Endothelial cell of umbilical vein (primary cell): ENCODE data around the gene ARHGEF38. TPM values are rescaled to one million over a fixed set of nuclear protein-coding genes. Genes with fewer than 3 reads are reported as not detected.

Experiments used
- BruUV-seq: library from RNA; stranded (reverse); fragments of 400-500 nt; replicated peaks from 2 replicates; lab custom pipeline; 2021; lab: Mats Ljungman, UMichigan
- CTCF ChIA-PET: fragments of 300-600, 350-600 bp; sonication (Branson Sonifier 250); formaldehyde crosslinking; loops from one replicate; lab custom pipeline; 2021; ENCODE audit warnings: antibody characterized with exemption, inconsistent platforms; lab: Charles Lee
- POLR2A ChIA-PET: fragments of 300-600, 350-600 bp; sonication (Branson Sonifier 250); formaldehyde crosslinking; loops from one replicate; lab custom pipeline; 2021; ENCODE audit warnings: antibody characterized with exemption, inconsistent platforms; lab: Charles Lee
- DNase-seq: peaks from one replicate; pipeline ENCODE4 v3.0.0-alpha.2; 2011; ENCODE audit warnings: low read depth, low spot score
- FAIRE-seq: peaks from 2 replicates; lab custom pipeline; 2011; peaks lifted over from hg19 to GRCh38; lab: Jason Lieb, UNC
- H2AFZ ChIP-seq: 2 replicates; pipeline ENCODE4 v1.6.0; 2012; ENCODE audit warnings: low read depth, low read length, control low read depth, inconsistent platforms
- H3K27ac ChIP-seq: 2 replicates; pipeline ENCODE4 v1.5.1; 2011; ENCODE audit warnings: low read depth, mild to moderate bottlenecking, control low read depth, low read length, moderate library complexity; ENCODE audit not compliant: insufficient read depth
- H3K27me3 ChIP-seq, 2 experiments: 2 replicates each; pipeline versions ENCODE4 v1.6.0 to v1.6.1; 2011; ENCODE audit warnings: low read length in 2 of 2, mixed read lengths in 1 of 2; ENCODE audit not compliant: control insufficient read depth in 2 of 2, insufficient read depth in 2 of 2
- H3K36me3 ChIP-seq, 2 experiments: 2 replicates in 1 of 2; 3 replicates in 1 of 2; pipeline ENCODE4 v1.5.1; 2011; ENCODE audit warnings: low read length in 2 of 2, mild to moderate bottlenecking in 1 of 2, moderate library complexity in 1 of 2; ENCODE audit not compliant: control insufficient read depth in 2 of 2, insufficient read depth in 2 of 2; ENCODE audit errors: extremely low read depth in 1 of 2
- H3K4me1 ChIP-seq: 3 replicates; pipeline ENCODE4 v1.5.1; 2011; ENCODE audit warnings: mild to moderate bottlenecking, low read length; ENCODE audit not compliant: control insufficient read depth, insufficient read depth; ENCODE audit errors: extremely low read depth
- H3K4me2 ChIP-seq: 2 replicates; pipeline ENCODE4 v1.6.1; 2011; ENCODE audit warnings: low read length, control low read depth, mixed read lengths; ENCODE audit not compliant: insufficient read depth
- H3K4me3 ChIP-seq, 3 experiments: fragments of 200-600 bp in 1 of 3; sonication (generic), shearing (Covaris generic) in 1 of 3; replicated peaks in 1 of 3; 2 replicates each; pipeline ENCODE4 v1.5.1; 2011 to 2016; ENCODE audit warnings: control low read depth in 3 of 3, low read length in 3 of 3, mild to moderate bottlenecking in 2 of 3, inconsistent platforms in 1 of 3, low read depth in 1 of 3, moderate library complexity in 1 of 3; ENCODE audit not compliant: insufficient read depth in 1 of 3
- H3K79me2 ChIP-seq: 2 replicates; pipeline ENCODE4 v1.6.0; 2012; ENCODE audit warnings: low read length, inconsistent platforms; ENCODE audit not compliant: control insufficient read depth, insufficient read depth
- H3K9ac ChIP-seq: replicated peaks from 2 replicates; pipeline ENCODE3; 2011; ENCODE audit warnings: low read length, control low read depth; ENCODE audit not compliant: insufficient read depth; ENCODE audit errors: extremely low read depth
- H3K9me1 ChIP-seq: replicated peaks from 3 replicates; pipeline ENCODE4 v1.6.0; 2011; ENCODE audit warnings: mild to moderate bottlenecking, low read length; ENCODE audit not compliant: control insufficient read depth, insufficient read depth; ENCODE audit errors: extremely low read depth
- H3K9me3 ChIP-seq: replicated peaks from 2 replicates; pipeline ENCODE4 v1.5.1; 2012; ENCODE audit warnings: low read length, inconsistent platforms; ENCODE audit not compliant: control insufficient read depth, insufficient read depth
- H4K20me1 ChIP-seq: replicated peaks from 2 replicates; pipeline ENCODE3; 2011; ENCODE audit warnings: mild to moderate bottlenecking, low read length; ENCODE audit not compliant: control insufficient read depth, insufficient read depth; ENCODE audit errors: extremely low read depth
- EZH2 ChIP-seq: IDR thresholded peaks from 2 replicates; pipeline ENCODE4 v1.6.1; 2012; ENCODE audit warnings: borderline replicate concordance, low read depth, mild to moderate bottlenecking, moderate library complexity, low read length, inconsistent platforms; ENCODE audit not compliant: severe bottlenecking
- FOS ChIP-seq: IDR thresholded peaks from 2 replicates; pipeline ENCODE4 v1.6.1; 2011; ENCODE audit warnings: mild to moderate bottlenecking, low read length, moderate library complexity, borderline replicate concordance; ENCODE audit not compliant: insufficient read depth
- GATA2 ChIP-seq: IDR thresholded peaks from 2 replicates; pipeline ENCODE4 v1.7.0; 2011; ENCODE audit warnings: low read depth, mild to moderate bottlenecking, moderate library complexity, mixed read lengths, low read length; ENCODE audit not compliant: insufficient read length, insufficient read depth
- JUN ChIP-seq: IDR thresholded peaks from 2 replicates; pipeline ENCODE4 v1.6.1; 2011; ENCODE audit warnings: borderline replicate concordance, low read depth; ENCODE audit not compliant: insufficient read length, insufficient read depth
- MYC ChIP-seq: IDR thresholded peaks from one replicate; pipeline ENCODE4 v1.6.1; 2011; ENCODE audit warnings: mild to moderate bottlenecking, low read depth, low read length
- POLR2A ChIP-seq: IDR thresholded peaks from 2 replicates; pipeline ENCODE4 v1.6.1; 2012; ENCODE audit warnings: low read depth, mild to moderate bottlenecking, control low read depth, low read length
- POLR2AphosphoS5 ChIP-seq: IDR thresholded peaks from 2 replicates; pipeline ENCODE4 v1.6.1; 2012; ENCODE audit warnings: low read depth, mild to moderate bottlenecking, control low read depth, low read length, moderate library complexity; ENCODE audit not compliant: insufficient read depth
- dilution Hi-C: fragments of 300-500 bp; cut with MboI; formaldehyde crosslinking; loops from one replicate; pipeline ENCODE4 v1.15.0; 2019; ENCODE audit warnings: low sequenced_read_pairs; ENCODE audit not compliant: extremely low pct_ligation_motif_present
- intact Hi-C: fragments of 100-400 bp; cut with micrococcal nuclease; formaldehyde crosslinking; loops from one replicate; pipeline ENCODE4 v1.10.0; 2022
- polyA plus RNA-seq, 4 experiments: library from polyadenylated mRNA; depleted of rRNA in 3 of 4; stranded (reverse) in 3 of 4; unstranded in 1 of 4; fragments of >200 nt; gene quantifications; 2 replicates each; pipeline versions ENCODE4 v1.2.1 to v1.2.3, GENCODE V29; 2011 to 2012; ENCODE audit warnings: missing spikeins in 1 of 4
- total RNA-seq: library from RNA; stranded (reverse); gene quantifications from 2 replicates; pipeline ENCODE4 v1.2.3, GENCODE V29; 2021
- TF ChIP-seq, protein P1 (sequence below), 2 donors: IDR thresholded peaks; 1 replicate in 1 of 2; 2 replicates in 1 of 2; pipeline ENCODE4 v1.5.1; 2011; ENCODE audit warnings: low read length in 2 of 2, mild to moderate bottlenecking in 2 of 2, moderate library complexity in 2 of 2, control low read depth in 1 of 2, inconsistent platforms in 1 of 2, low read depth in 1 of 2; ENCODE audit not compliant: insufficient read depth in 1 of 2; ENCODE audit errors: extremely low read depth in 1 of 2
- TF ChIP-seq, protein P2 (sequence below): IDR thresholded peaks from 2 replicates; pipeline ENCODE4 v1.6.1; 2011; ENCODE audit not compliant: insufficient read depth, insufficient read length

The ARHGEF38 gene
- total and polyA plus RNA-seq, 2 donors (not counting 3 experiments of a cell fraction or from before 2014, with no cell fraction given), result not detected

DNA sequence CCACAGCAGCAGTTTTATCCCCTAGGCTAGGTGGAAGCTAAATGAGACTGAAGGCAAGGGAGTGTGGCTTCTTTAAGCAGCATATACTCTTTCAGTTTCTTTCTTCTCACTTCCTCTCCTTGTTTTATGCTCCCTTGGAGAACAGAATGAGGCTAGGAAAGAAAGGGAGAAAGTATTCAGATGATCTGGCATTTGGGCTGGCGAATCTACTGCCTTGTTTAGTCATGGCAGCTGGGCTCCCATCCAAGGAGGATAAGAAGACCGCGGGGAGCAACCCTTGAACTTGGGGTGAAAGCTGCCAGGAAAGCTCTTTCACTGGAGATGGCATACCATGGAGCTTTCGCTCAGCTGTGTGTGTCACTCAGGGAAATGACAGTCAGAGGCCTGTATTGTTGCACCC lies 72.1 kb downstream of the ARHGEF38 start:
- Histone ChIP-seq H3K36me3 (no peaks in the 10 kb centered on the region), H3K79me2 (no peaks in the 10 kb centered on the region), H3K4me1 (no peaks in the 10 kb centered on the region), H2AFZ (no peak overlapping the region), H3K27me3 (no peaks in the 10 kb centered on the region), H4K20me1 (no peaks in the 10 kb centered on the region), H3K27ac (no peak overlapping the region), H3K4me2 (no peak overlapping the region), H3K4me3 (no peak overlapping the region), H3K9me3 (no peaks in the 10 kb centered on the region), H3K9me1 (no peaks in the 10 kb centered on the region), H3K9ac (no peak overlapping the region)
- POLR2A ChIA-PET, result no interaction called here
- DNase-seq, result no peak
- FAIRE-seq, result no peak
- CTCF ChIA-PET, result interaction anchor here (1.3 kb wide), 1 partner anchor 8 kb away, joined by 3 read pairs; no protein-coding TSS in a partner anchor
- dilution Hi-C loops (no loop called here), intact Hi-C loops (no loop called here)
- no peak for TF ChIP-seq POLR2AphosphoS5
- no peak for TF ChIP-seq JUN
- TF ChIP-seq EZH2, result no peak
- BruUV-seq, result no TSS peak

DNA sequence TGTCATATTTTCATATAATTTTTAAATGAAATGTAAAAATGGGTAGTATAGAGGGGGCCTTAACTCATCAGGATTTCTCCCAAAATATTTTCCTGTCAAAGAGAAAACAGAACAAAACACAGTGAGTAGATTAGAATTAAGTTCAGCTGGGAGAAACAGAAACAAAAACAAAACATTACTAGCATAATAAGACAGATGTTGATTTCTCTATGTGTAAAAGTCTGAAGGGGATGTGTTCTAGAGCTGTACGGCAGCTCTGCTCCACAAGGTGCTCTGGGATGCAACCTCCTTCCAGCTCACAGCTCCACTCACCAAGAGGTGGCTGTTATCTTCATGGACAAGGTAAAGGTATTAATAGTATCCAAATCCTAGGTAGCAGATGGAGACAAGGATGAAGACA lies 72.8 kb downstream of the ARHGEF38 start:
- no peak for FAIRE-seq

More for the DNA sequence above, 72.8 kb downstream of the ARHGEF38 start:
- POLR2A ChIA-PET, result no interaction called here
- Histone ChIP-seq H3K9ac (no peak overlapping the region), H3K9me3 (no peaks in the 10 kb centered on the region), H2AFZ (no peak overlapping the region), H3K4me1 (no peaks in the 10 kb centered on the region), H4K20me1 (no peaks in the 10 kb centered on the region), H3K36me3 (no peaks in the 10 kb centered on the region), H3K4me2 (no peak overlapping the region), H3K9me1 (no peaks in the 10 kb centered on the region), H3K27me3 (no peaks in the 10 kb centered on the region), H3K27ac (no peak overlapping the region), H3K4me3 (no peak overlapping the region), H3K79me2 (no peaks in the 10 kb centered on the region)
- CTCF ChIA-PET, result no interaction called here
- intact Hi-C loops (no loop called here), dilution Hi-C loops (no loop called here)
- no TSS peak for BruUV-seq
- no peak for DNase-seq
- no peak for TF ChIP-seq JUN
- TF ChIP-seq POLR2AphosphoS5, result no peak
- TF ChIP-seq MYC, result no peak
- TF ChIP-seq, protein P1, sequence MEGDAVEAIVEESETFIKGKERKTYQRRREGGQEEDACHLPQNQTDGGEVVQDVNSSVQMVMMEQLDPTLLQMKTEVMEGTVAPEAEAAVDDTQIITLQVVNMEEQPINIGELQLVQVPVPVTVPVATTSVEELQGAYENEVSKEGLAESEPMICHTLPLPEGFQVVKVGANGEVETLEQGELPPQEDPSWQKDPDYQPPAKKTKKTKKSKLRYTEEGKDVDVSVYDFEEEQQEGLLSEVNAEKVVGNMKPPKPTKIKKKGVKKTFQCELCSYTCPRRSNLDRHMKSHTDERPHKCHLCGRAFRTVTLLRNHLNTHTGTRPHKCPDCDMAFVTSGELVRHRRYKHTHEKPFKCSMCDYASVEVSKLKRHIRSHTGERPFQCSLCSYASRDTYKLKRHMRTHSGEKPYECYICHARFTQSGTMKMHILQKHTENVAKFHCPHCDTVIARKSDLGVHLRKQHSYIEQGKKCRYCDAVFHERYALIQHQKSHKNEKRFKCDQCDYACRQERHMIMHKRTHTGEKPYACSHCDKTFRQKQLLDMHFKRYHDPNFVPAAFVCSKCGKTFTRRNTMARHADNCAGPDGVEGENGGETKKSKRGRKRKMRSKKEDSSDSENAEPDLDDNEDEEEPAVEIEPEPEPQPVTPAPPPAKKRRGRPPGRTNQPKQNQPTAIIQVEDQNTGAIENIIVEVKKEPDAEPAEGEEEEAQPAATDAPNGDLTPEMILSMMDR (IDR thresholded peaks at IDR 0.05; ENCODE audit: extremely low read depth in 1 of 2, insufficient read depth in 1 of 2, low read depth in 1 of 2, low read length in 2 of 2), result no peak
- TF ChIP-seq FOS, result no peak
- no peak for TF ChIP-seq EZH2
- TF ChIP-seq, protein P2, sequence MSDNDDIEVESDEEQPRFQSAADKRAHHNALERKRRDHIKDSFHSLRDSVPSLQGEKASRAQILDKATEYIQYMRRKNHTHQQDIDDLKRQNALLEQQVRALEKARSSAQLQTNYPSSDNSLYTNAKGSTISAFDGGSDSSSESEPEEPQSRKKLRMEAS, result no peak
- no peak for TF ChIP-seq GATA2
- TF ChIP-seq POLR2A, result no peak
